ENCODE results near the gene CKAP2L. TPM values are rescaled to one million over a fixed set of nuclear protein-coding genes. Genes with fewer than 3 reads are reported as not detected.
A peak's percentile ranks its signal among the peaks of the same experiment; 100 is the strongest.

The CKAP2L gene
- total RNA-seq, 1 donor from 2014 or later: 0.26 TPM

GRCh38 chr2:112800881-112801583 is 36.6 kb upstream of the CKAP2L start:
- DNase-seq (ENCODE audit: low read depth): no peak
- H3K4me3 ChIP-seq (ENCODE audit: low read depth, low read length): no peak overlapping the region
- FAIRE-seq: no peak
- H3K36me3 ChIP-seq (ENCODE audit: control insufficient read depth, insufficient read depth, low read length): no peaks in the 10 kb centered on the region
- TF ChIP-seq CTCF (IDR thresholded peaks at IDR 0.05; ENCODE audit: insufficient read depth, low read length, severe bottlenecking): no peak
- H3K27me3 ChIP-seq (ENCODE audit: control insufficient read depth, insufficient read depth, low read length): no peaks in the 10 kb centered on the region

GRCh38 chr2:112798979-112799975 is 34.9 kb upstream of the CKAP2L start:
- no peaks in the 10 kb centered on the region for H3K36me3 ChIP-seq (ENCODE audit: control insufficient read depth, insufficient read depth, low read length)
- FAIRE-seq: no peak
- H3K4me3 ChIP-seq (ENCODE audit: low read depth, low read length): no peak overlapping the region
- no peak for TF ChIP-seq CTCF (IDR thresholded peaks at IDR 0.05; ENCODE audit: insufficient read depth, low read length, severe bottlenecking)
- H3K27me3 ChIP-seq (ENCODE audit: control insufficient read depth, insufficient read depth, low read length): no peaks in the 10 kb centered on the region
- peak; percentile 52 for DNase-seq (ENCODE audit: low read depth)

- no peak for DNase-seq (ENCODE audit: low read depth)
- FAIRE-seq: no peak
- Histone ChIP-seq H3K4me3 (ENCODE audit: low read depth, low read length) (no peak overlapping the region), H3K36me3 (ENCODE audit: control insufficient read depth, insufficient read depth, low read length) (no peaks in the 10 kb centered on the region), H3K27me3 (ENCODE audit: control insufficient read depth, insufficient read depth, low read length) (no peaks in the 10 kb centered on the region)
- no peak for TF ChIP-seq CTCF (IDR thresholded peaks at IDR 0.05; ENCODE audit: insufficient read depth, low read length, severe bottlenecking)
These were observed 32.1 kb upstream of the CKAP2L start for GRCh38 chr2:112796486-112796885.

- FAIRE-seq (peak; percentile 7), DNase-seq (ENCODE audit: low read depth) (peak; percentile 99)
- Histone ChIP-seq H3K4me3 (ENCODE audit: low read depth, low read length) (no peak overlapping the region), H3K36me3 (ENCODE audit: control insufficient read depth, insufficient read depth, low read length) (no peaks in the 10 kb centered on the region), H3K27me3 (ENCODE audit: control insufficient read depth, insufficient read depth, low read length) (no peaks in the 10 kb centered on the region)
- no peak for TF ChIP-seq CTCF (IDR thresholded peaks at IDR 0.05; ENCODE audit: insufficient read depth, low read length, severe bottlenecking)
These were observed 31.4 kb upstream of the CKAP2L start for GRCh38 chr2:112795774-112796173.

GRCh38 chr2:112794841-112795240 is 30.4 kb upstream of the CKAP2L start:
- FAIRE-seq (no peak), DNase-seq (ENCODE audit: low read depth) (no peak)

More at GRCh38 chr2:112794841-112795240, 30.4 kb upstream of the CKAP2L start:
- no peak overlapping the region for H3K4me3 ChIP-seq (ENCODE audit: low read depth, low read length)
- H3K36me3 ChIP-seq (ENCODE audit: control insufficient read depth, insufficient read depth, low read length): no peaks in the 10 kb centered on the region
- TF ChIP-seq CTCF (IDR thresholded peaks at IDR 0.05; ENCODE audit: insufficient read depth, low read length, severe bottlenecking): no peak
- H3K27me3 ChIP-seq (ENCODE audit: control insufficient read depth, insufficient read depth, low read length): no peaks in the 10 kb centered on the region
